GM18526 (cell line): ENCODE measurements around the gene GAGE12F.
"Not testable (repeated sequence)": the region's sequence is repeated elsewhere in the genome, so short reads cannot be mapped to it uniquely, and the experiment has no call there.

Experiments used
- POLR2A ChIP-seq: IDR thresholded peaks from 3 replicates; pipeline ENCODE4 v1.6.1; 2011; ENCODE audit not compliant: insufficient read length; ENCODE audit errors: extremely low read depth

Gene GAGE12F

DNA sequence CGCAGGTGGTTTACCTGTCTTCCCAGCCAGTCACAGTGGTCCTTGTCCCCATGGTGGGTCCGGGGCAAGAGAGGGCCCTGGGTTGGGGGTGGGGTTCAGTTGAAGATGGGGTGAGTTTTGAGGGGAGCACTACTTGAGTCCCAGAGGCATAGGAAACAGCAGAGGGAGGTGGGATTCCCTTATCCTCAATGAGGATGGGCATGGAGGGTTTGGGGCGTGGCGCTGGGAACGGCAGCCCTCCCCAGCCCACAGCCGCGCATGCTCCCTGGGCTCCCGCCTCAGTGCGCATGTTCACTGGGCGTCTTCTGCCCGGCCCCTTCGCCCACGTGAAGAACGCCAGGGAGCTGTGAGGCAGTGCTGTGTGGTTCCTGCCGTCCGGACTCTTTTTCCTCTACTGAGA lies at the start of gene GAGE12F:
GAGE12F (plus strand) TSS at position 301 of the 400 bp plus-strand sequence. CDS start 1,155 bp downstream, outside the sequence.
- not testable (repeated sequence) for TF ChIP-seq POLR2A

DNA sequence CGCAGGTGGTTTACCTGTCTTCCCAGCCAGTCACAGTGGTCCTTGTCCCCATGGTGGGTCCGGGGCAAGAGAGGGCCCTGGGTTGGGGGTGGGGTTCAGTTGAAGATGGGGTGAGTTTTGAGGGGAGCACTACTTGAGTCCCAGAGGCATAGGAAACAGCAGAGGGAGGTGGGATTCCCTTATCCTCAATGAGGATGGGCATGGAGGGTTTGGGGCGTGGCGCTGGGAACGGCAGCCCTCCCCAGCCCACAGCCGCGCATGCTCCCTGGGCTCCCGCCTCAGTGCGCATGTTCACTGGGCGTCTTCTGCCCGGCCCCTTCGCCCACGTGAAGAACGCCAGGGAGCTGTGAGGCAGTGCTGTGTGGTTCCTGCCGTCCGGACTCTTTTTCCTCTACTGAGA lies 28.8 kb upstream of the GAGE12F start, which contains the start of gene GAGE12C:
GAGE12C (plus strand) TSS at position 301 of the 400 bp plus-strand sequence. CDS start 1,155 bp downstream, outside the sequence.
- TF ChIP-seq POLR2A, result not testable (repeated sequence)

- not testable (repeated sequence) for TF ChIP-seq POLR2A
These were observed 19.2 kb upstream of the GAGE12F start, which contains the start of gene GAGE12D for GRCh38 chrX:49541433-49541832. TSS of gene GAGE12D (plus strand) at chrX:49541733. CDS start at chrX:49542888, 1,155 bp downstream.

DNA sequence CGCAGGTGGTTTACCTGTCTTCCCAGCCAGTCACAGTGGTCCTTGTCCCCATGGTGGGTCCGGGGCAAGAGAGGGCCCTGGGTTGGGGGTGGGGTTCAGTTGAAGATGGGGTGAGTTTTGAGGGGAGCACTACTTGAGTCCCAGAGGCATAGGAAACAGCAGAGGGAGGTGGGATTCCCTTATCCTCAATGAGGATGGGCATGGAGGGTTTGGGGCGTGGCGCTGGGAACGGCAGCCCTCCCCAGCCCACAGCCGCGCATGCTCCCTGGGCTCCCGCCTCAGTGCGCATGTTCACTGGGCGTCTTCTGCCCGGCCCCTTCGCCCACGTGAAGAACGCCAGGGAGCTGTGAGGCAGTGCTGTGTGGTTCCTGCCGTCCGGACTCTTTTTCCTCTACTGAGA lies 9.7 kb upstream of the GAGE12F start, which contains the start of gene GAGE12E:
GAGE12E (plus strand) TSS at position 301 of the 400 bp plus-strand sequence. CDS start 1,155 bp downstream, outside the sequence.
- TF ChIP-seq POLR2A, result not testable (repeated sequence)

DNA sequence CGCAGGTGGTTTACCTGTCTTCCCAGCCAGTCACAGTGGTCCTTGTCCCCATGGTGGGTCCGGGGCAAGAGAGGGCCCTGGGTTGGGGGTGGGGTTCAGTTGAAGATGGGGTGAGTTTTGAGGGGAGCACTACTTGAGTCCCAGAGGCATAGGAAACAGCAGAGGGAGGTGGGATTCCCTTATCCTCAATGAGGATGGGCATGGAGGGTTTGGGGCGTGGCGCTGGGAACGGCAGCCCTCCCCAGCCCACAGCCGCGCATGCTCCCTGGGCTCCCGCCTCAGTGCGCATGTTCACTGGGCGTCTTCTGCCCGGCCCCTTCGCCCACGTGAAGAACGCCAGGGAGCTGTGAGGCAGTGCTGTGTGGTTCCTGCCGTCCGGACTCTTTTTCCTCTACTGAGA lies 9.5 kb downstream of the GAGE12F start, which contains the start of gene GAGE12G:
GAGE12G (plus strand) TSS at position 301 of the 400 bp plus-strand sequence. CDS start 1,155 bp downstream, outside the sequence.
- TF ChIP-seq POLR2A, result not testable (repeated sequence)

DNA sequence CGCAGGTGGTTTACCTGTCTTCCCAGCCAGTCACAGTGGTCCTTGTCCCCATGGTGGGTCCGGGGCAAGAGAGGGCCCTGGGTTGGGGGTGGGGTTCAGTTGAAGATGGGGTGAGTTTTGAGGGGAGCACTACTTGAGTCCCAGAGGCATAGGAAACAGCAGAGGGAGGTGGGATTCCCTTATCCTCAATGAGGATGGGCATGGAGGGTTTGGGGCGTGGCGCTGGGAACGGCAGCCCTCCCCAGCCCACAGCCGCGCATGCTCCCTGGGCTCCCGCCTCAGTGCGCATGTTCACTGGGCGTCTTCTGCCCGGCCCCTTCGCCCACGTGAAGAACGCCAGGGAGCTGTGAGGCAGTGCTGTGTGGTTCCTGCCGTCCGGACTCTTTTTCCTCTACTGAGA lies 19.0 kb downstream of the GAGE12F start, which contains the start of gene GAGE12H:
GAGE12H (plus strand) TSS at position 301 of the 400 bp plus-strand sequence. CDS start 1,155 bp downstream, outside the sequence.
- not testable (repeated sequence) for TF ChIP-seq POLR2A

GRCh38 chrX:49589196-49589595 lies 28.6 kb downstream of the GAGE12F start, which contains the start of gene GAGE2A:
TSS of gene GAGE2A (plus strand) at chrX:49589496. CDS start at chrX:49590651, 1,155 bp downstream.
- not testable (repeated sequence) for TF ChIP-seq POLR2A

DNA sequence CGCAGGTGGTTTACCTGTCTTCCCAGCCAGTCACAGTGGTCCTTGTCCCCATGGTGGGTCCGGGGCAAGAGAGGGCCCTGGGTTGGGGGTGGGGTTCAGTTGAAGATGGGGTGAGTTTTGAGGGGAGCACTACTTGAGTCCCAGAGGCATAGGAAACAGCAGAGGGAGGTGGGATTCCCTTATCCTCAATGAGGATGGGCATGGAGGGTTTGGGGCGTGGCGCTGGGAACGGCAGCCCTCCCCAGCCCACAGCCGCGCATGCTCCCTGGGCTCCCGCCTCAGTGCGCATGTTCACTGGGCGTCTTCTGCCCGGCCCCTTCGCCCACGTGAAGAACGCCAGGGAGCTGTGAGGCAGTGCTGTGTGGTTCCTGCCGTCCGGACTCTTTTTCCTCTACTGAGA lies 38.1 kb downstream of the GAGE12F start, which contains the start of gene GAGE1:
GAGE1 (plus strand) TSS at position 301 of the 400 bp plus-strand sequence. CDS start 1,155 bp downstream, outside the sequence.
- not testable (repeated sequence) for TF ChIP-seq POLR2A

GRCh38 chrX:49610718-49611310 lies 50.2 kb downstream of the GAGE12F start:
- TF ChIP-seq POLR2A, result no peak
